ENCODE results near the gene SLC35A2. TPM values are rescaled to one million over a fixed set of nuclear protein-coding genes. Genes with fewer than 3 reads are reported as not detected.
A peak's percentile ranks its signal among the peaks of the same experiment; 100 is the strongest.

Gene SLC35A2
- total RNA-seq, 4 donors from 2014 or later: 17.1 to 32.3 (median 24.3) TPM

DNA sequence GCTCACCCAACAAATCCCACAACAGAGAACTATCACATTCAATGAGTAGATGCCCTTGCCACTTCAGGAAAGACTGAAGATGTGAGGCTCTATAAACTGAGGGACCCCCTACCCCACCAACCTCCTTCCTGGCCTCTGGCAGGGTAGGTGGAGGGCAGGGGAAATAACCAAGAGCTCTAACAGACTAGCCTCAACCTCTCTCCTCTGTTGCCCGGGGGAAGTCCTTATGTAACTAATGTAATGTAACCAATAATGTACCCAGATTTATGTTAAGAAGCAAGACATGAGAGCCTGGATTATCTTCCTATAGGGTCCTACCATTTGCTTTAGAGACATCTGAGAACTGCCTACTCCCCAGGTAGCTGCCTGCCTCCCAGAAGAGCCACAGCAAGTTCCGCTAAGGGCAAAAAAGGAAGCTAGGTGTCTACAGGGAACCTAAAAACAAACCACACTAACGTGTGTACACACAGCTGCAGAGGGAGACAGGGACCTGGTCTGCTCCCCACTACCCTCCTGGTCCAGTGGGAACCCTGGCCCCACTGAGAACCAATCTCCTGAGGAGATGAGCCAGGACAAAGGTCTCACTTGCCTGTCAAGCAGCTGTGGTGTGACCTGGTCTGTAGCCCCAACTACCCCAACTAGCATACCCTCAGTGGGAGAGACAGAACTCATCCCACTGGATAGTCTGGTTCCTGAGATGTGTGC lies 28.2 kb upstream of the SLC35A2 start:
- TF ChIP-seq EP300 (IDR thresholded peaks at IDR 0.05) (no peak), POLR2AphosphoS5 (IDR thresholded peaks at IDR 0.05) (no peak), POLR2A (IDR thresholded peaks at IDR 0.05) (no peak)
- TF ChIP-seq, protein P1, sequence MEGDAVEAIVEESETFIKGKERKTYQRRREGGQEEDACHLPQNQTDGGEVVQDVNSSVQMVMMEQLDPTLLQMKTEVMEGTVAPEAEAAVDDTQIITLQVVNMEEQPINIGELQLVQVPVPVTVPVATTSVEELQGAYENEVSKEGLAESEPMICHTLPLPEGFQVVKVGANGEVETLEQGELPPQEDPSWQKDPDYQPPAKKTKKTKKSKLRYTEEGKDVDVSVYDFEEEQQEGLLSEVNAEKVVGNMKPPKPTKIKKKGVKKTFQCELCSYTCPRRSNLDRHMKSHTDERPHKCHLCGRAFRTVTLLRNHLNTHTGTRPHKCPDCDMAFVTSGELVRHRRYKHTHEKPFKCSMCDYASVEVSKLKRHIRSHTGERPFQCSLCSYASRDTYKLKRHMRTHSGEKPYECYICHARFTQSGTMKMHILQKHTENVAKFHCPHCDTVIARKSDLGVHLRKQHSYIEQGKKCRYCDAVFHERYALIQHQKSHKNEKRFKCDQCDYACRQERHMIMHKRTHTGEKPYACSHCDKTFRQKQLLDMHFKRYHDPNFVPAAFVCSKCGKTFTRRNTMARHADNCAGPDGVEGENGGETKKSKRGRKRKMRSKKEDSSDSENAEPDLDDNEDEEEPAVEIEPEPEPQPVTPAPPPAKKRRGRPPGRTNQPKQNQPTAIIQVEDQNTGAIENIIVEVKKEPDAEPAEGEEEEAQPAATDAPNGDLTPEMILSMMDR (IDR thresholded peaks at IDR 0.05): no peak
- no peaks in the 10 kb centered on the region for H3K4me1 ChIP-seq
- H3K27me3 ChIP-seq: no peaks in the 10 kb centered on the region
- WGBS: 72% methylated on average over 3 of the region's 3 CpGs
- peaks cover 4% of the 10 kb centered on the region for H3K36me3 ChIP-seq
- H3K4me3 ChIP-seq: no peak overlapping the region
- H3K9me3 ChIP-seq: no peaks in the 10 kb centered on the region
- H3K27ac ChIP-seq: no peak overlapping the region
- DNase-seq (ENCODE audit: low spot score in 2 of 2): no peak

- no peak overlapping the region for H3K4me3 ChIP-seq
- no peak for DNase-seq (ENCODE audit: low spot score in 2 of 2)
- no peaks in the 10 kb centered on the region for H3K9me3 ChIP-seq
- H3K4me1 ChIP-seq: no peaks in the 10 kb centered on the region
- TF ChIP-seq POLR2A (IDR thresholded peaks at IDR 0.05) (no peak), POLR2AphosphoS5 (IDR thresholded peaks at IDR 0.05) (no peak)
- TF ChIP-seq, protein P1 (IDR thresholded peaks at IDR 0.05): no peak
- peaks cover 11% of the 10 kb centered on the region for H3K36me3 ChIP-seq
- no peaks in the 10 kb centered on the region for H3K27me3 ChIP-seq
- no peak overlapping the region for H3K27ac ChIP-seq
- 100% methylated on average over 1 of the region's 1 CpG for WGBS
Measured at GRCh38 chrX:48938721-48939425, 27.4 kb upstream of the SLC35A2 start.

DNA sequence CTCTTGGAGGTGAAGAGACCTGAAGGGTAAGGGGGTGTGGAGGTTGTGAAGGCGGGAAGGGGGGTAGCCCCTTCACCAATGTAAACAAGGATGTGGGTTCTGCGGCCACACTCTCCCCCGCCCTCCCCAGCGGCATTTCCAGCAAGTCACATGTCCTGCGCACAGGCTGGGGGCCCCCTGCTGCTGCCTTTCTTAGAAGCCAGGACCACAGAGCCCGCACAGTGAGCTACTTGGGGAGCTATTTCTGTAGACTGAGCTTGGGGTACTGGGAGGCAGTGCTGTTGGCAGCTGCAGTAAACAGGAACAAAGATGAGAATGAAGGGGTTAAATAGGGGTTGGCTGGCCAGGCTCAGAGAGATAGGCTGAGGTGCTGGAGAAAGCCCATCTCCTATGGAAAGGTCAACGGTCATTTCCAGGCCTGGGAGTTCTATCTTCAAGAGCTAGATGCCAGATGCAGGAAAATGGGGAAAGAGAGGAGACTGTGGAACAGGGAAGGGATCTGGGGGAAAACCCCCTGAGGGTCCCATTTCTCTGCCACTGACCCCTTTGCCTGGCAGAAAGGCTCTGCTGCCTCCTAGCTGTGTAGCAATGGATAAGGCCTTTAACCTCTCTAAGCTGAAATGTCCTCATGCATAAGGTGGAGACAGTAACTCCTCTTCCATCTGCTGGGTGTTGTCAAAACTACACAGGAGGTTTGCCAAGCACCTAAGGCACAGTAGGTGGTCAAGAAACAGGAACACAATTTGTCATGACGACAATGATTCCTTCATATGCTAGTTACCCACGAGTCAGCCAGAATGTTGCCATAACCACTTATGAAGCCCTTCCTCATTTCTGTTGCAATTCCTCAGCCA lies 25.8 kb upstream of the SLC35A2 start:
- WGBS: 58% methylated on average over 8 of the region's 9 CpGs
- DNase-seq (ENCODE audit: low spot score in 2 of 2): peak in 1 of 2 donors; percentile 76

DNA sequence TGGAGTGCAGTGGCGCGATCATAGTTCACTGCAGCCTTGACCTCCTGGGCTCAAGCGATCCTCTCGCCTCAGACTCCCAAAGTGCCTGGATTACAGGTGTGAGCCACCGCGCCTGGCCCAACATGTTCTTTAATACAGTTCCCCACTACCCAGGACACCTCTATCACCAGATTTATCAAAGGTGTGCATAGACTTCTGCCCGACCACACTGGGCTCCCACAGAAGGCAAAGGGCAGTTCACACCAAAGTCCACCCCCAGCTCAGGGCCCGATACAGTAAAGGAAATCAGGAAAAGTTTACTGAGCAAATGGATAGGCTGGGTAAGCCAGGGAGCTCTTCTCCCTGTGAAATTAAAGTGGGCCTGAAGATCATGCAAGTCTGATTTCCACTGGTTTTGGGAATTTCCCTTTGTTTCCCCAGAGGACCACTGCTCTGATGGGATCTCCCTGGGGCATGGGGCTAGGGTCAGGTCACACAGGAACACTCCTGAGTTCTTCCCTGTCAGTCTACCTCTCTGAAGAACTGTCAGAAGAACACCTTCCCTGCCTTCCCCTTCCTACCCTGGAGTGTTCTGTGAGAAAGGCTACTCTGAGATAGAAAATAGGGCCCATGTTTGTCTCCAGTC lies 25.1 kb upstream of the SLC35A2 start:
- no peak for DNase-seq (ENCODE audit: low spot score in 2 of 2)
- H3K27ac ChIP-seq: peak overlapping the region; percentile 29
- peaks cover 16% of the 10 kb centered on the region for H3K36me3 ChIP-seq
- 95% methylated on average over 8 of the region's 8 CpGs for WGBS
- no peak overlapping the region for H3K4me3 ChIP-seq
- H3K27me3 ChIP-seq: no peaks in the 10 kb centered on the region
- TF ChIP-seq POLR2A (IDR thresholded peaks at IDR 0.05) (no peak), POLR2AphosphoS5 (IDR thresholded peaks at IDR 0.05) (no peak), EP300 (IDR thresholded peaks at IDR 0.05) (no peak)
- TF ChIP-seq, protein P1 (IDR thresholded peaks at IDR 0.05): no peak
- no peaks in the 10 kb centered on the region for H3K9me3 ChIP-seq
- no peaks in the 10 kb centered on the region for H3K4me1 ChIP-seq

More for the DNA sequence above, 25.8 kb upstream of the SLC35A2 start:
- Histone ChIP-seq H3K4me1 (no peaks in the 10 kb centered on the region), H3K27me3 (no peaks in the 10 kb centered on the region), H3K9me3 (no peaks in the 10 kb centered on the region), H3K36me3 (peaks cover 16% of the 10 kb centered on the region), H3K4me3 (no peak overlapping the region), H3K27ac (peak overlapping the region; percentile 51)
- no peak for TF ChIP-seq EP300 (IDR thresholded peaks at IDR 0.05)
- TF ChIP-seq, protein P1 (IDR thresholded peaks at IDR 0.05): no peak
- TF ChIP-seq POLR2AphosphoS5 (IDR thresholded peaks at IDR 0.05): no peak
- TF ChIP-seq POLR2A (IDR thresholded peaks at IDR 0.05): no peak
